CD14-positive monocyte (primary cell): ENCODE measurements around the gene VTI1A. TPM values are rescaled to one million over a fixed set of nuclear protein-coding genes. Genes with fewer than 3 reads are reported as not detected.

Source experiments
- DNase-seq, 3 donors: peaks; one replicate each; pipeline ENCODE4 v3.0.0-alpha.2; 2011 to 2022
- H2AFZ ChIP-seq: 2 replicates; pipeline ENCODE4 v1.6.0; 2012; ENCODE audit warnings: mild to moderate bottlenecking, low read depth, low read length, inconsistent platforms; ENCODE audit not compliant: insufficient read depth, poor library complexity, severe bottlenecking
- H3K27ac ChIP-seq, 2 donors: 1 replicate in 1 of 2; 2 replicates in 1 of 2; pipeline ENCODE4 v1.5.1; 2012 to 2013; ENCODE audit warnings: low read length in 2 of 2, control low read depth in 1 of 2, inconsistent platforms in 1 of 2, low read depth in 1 of 2, mild to moderate bottlenecking in 1 of 2
- H3K27me3 ChIP-seq, 2 donors: one replicate each; pipeline versions ENCODE4 v1.6.0 to v1.6.1; 2011 to 2013; ENCODE audit warnings: low read length in 2 of 2; ENCODE audit not compliant: control insufficient read depth in 2 of 2, insufficient read depth in 2 of 2
- H3K36me3 ChIP-seq, 2 donors: replicated peaks in 1 of 2; 1 replicate in 1 of 2; 2 replicates in 1 of 2; pipeline versions ENCODE4 v1.5.1 to v1.6.1; 2012 to 2013; ENCODE audit warnings: low read length in 2 of 2, control low read depth in 1 of 2, inconsistent platforms in 1 of 2, mild to moderate bottlenecking in 1 of 2; ENCODE audit not compliant: insufficient read depth in 2 of 2, control insufficient read depth in 1 of 2
- H3K4me1 ChIP-seq, 2 donors: 1 replicate in 1 of 2; 2 replicates in 1 of 2; pipeline versions ENCODE4 v1.5.1 to v1.6.1; 2012 to 2013; ENCODE audit warnings: low read length in 2 of 2, control low read depth in 1 of 2, inconsistent platforms in 1 of 2, mild to moderate bottlenecking in 1 of 2, moderate library complexity in 1 of 2; ENCODE audit not compliant: insufficient read depth in 2 of 2, control insufficient read depth in 1 of 2
- H3K4me2 ChIP-seq: replicated peaks from 2 replicates; pipeline ENCODE3; 2012; ENCODE audit warnings: low read length, moderate library complexity, mild to moderate bottlenecking; ENCODE audit not compliant: poor library complexity, severe bottlenecking; ENCODE audit errors: extremely low read depth
- H3K4me3 ChIP-seq, 3 experiments: fragments of 200-600 bp in 1 of 3; sonication (generic) in 1 of 3; replicated peaks in 1 of 3; 1 replicate in 2 of 3; 2 replicates in 1 of 3; pipeline ENCODE4 v1.5.1; 2011 to 2013; ENCODE audit warnings: low read length in 3 of 3, mild to moderate bottlenecking in 3 of 3, control low read depth in 2 of 3, low read depth in 2 of 3, inconsistent platforms in 1 of 3, moderate library complexity in 1 of 3
- H3K79me2 ChIP-seq: 2 replicates; pipeline ENCODE4 v1.6.0; 2012; ENCODE audit warnings: mild to moderate bottlenecking, control low read depth, inconsistent platforms, low read length, moderate library complexity; ENCODE audit not compliant: insufficient read depth
- H3K9ac ChIP-seq: 2 replicates; pipeline ENCODE4 v1.6.0; 2017; ENCODE audit warnings: low read length, mild to moderate bottlenecking; ENCODE audit not compliant: insufficient read depth, poor library complexity, severe bottlenecking
- H3K9me3 ChIP-seq, 2 donors: replicated peaks in 1 of 2; 1 replicate in 1 of 2; 2 replicates in 1 of 2; pipeline versions ENCODE4 v1.5.1 to v1.6.1; 2012 to 2013; ENCODE audit warnings: low read length in 2 of 2, control low read depth in 1 of 2; ENCODE audit not compliant: control insufficient read depth in 1 of 2, insufficient read depth in 1 of 2
- H4K20me1 ChIP-seq: 2 replicates; pipeline ENCODE4 v1.6.0; 2012; ENCODE audit warnings: mild to moderate bottlenecking, low read length, control low read depth, moderate library complexity; ENCODE audit not compliant: insufficient read depth
- H3K27ac Mint-ChIP-seq, 7 donors: one replicate each; pipeline ENCODE4 v1.8.0; 2020; ENCODE audit warnings: mild to moderate bottlenecking in 7 of 7, mixed read lengths in 7 of 7, moderate library complexity in 6 of 7, inconsistent platforms in 2 of 7
- H3K27me3 Mint-ChIP-seq, 3 donors: one replicate each; pipeline ENCODE4 v1.8.0; 2021 to 2022; ENCODE audit warnings: low read depth in 3 of 3, mild to moderate bottlenecking in 3 of 3, mixed read lengths in 3 of 3, moderate library complexity in 3 of 3, inconsistent platforms in 1 of 3
- H3K36me3 Mint-ChIP-seq, 2 donors: one replicate each; pipeline ENCODE4 v1.8.0; 2020; ENCODE audit warnings: mixed read lengths in 2 of 2, inconsistent platforms in 1 of 2, mild to moderate bottlenecking in 1 of 2
- H3K4me1 Mint-ChIP-seq: one replicate; pipeline ENCODE4 v1.8.0; 2020; ENCODE audit warnings: mild to moderate bottlenecking, mixed read lengths
- H3K4me3 Mint-ChIP-seq, 2 donors: one replicate each; pipeline ENCODE4 v1.8.0; 2020; ENCODE audit warnings: mild to moderate bottlenecking in 2 of 2, mixed read lengths in 2 of 2, moderate library complexity in 1 of 2
- H3K9me3 Mint-ChIP-seq, 7 donors: one replicate each; pipeline ENCODE4 v1.8.0; 2020 to 2022; ENCODE audit warnings: mixed read lengths in 7 of 7, mild to moderate bottlenecking in 6 of 7, moderate library complexity in 6 of 7, inconsistent platforms in 2 of 7
- CTCF ChIP-seq: fragments of 200-600 bp; IDR thresholded peaks from one replicate; pipeline ENCODE4 v1.8.0; 2022; ENCODE audit warnings: antibody characterized with exemption, mild to moderate bottlenecking
- WGBS: methylation state at CpG from one replicate; pipeline ENCODE4 v1.1.5; 2013; ENCODE audit warnings: missing lambda C conversion rate; ENCODE audit not compliant: insufficient coverage; 5-methylcytosine and 5-hydroxymethylcytosine counted together
- intact Hi-C, 2 donors: fragments of 100-400 bp; cut with micrococcal nuclease; formaldehyde crosslinking; loops; one replicate each; pipeline versions ENCODE4 v1.15.0 to v1.15.1; 2023
- polyA plus RNA-seq, 3 donors: library from polyadenylated mRNA; depleted of rRNA in 1 of 3; unstranded in 2 of 3; stranded (reverse) in 1 of 3; fragments of 300-500 nt in 2 of 3; fragments of >200 nt in 1 of 3; fragmentation: Illumina TruSeq in 2 of 3; gene quantifications; 1 replicate in 2 of 3; 2 replicates in 1 of 3; pipeline ENCODE4 v1.2.3, GENCODE V29; 2012 to 2021

VTI1A gene
- polyA plus RNA-seq, 3 donors, result 23.6 to 25.4 (median 24.1) TPM

- Histone ChIP-seq H3K27me3 (no peaks in the 10 kb centered on the region), H2AFZ (no peak overlapping the region), H3K27ac (no peak overlapping the region), H4K20me1 (no peaks in the 10 kb centered on the region), H3K9ac (no peak overlapping the region), H3K9me3 (no peaks in the 10 kb centered on the region), H3K4me1 (no peaks in the 10 kb centered on the region), H3K4me2 (no peak overlapping the region), H3K36me3 (peaks cover 0 to 7% of the 10 kb centered on the region in 2 donors), H3K4me3 (no peak overlapping the region), H3K79me2 (no peaks in the 10 kb centered on the region)
- Mint-ChIP-seq H3K4me3 (no peak overlapping the region), H3K27me3 (peaks cover 0 to 3% (median 1%) of the 10 kb centered on the region in 3 donors), H3K4me1 (peaks cover 2% of the 10 kb centered on the region), H3K36me3 (peaks cover 8 to 24% of the 10 kb centered on the region in 2 donors), H3K9me3 (no peaks in the 10 kb centered on the region), H3K27ac (no peak overlapping the region)
- intact Hi-C loops, result no loop called here
- no peak for DNase-seq
- no peak for TF ChIP-seq CTCF
- whole genome bisulfite sequencing, result 100% methylated on average over 4 of the region's 4 CpGs
These were observed 138.1 kb downstream of the VTI1A start for GRCh38 chr10:112585126-112585525.

GRCh38 chr10:112585960-112586359, 138.9 kb downstream of the VTI1A start:
- H3K4me3 ChIP-seq, result no peak overlapping the region
- H3K27ac Mint-ChIP-seq, result no peak overlapping the region
- H3K4me2 ChIP-seq, result no peak overlapping the region
- H3K9ac ChIP-seq, result no peak overlapping the region
- H3K4me1 ChIP-seq, result no peaks in the 10 kb centered on the region
- WGBS, result 80% methylated on average over 1 of the region's 5 CpGs
- no peak overlapping the region for H3K4me3 Mint-ChIP-seq
- H3K27me3 ChIP-seq, result no peaks in the 10 kb centered on the region
- no peak for DNase-seq
- peaks cover 0 to 2% (median 0%) of the 10 kb centered on the region in 7 donors for H3K9me3 Mint-ChIP-seq
- H4K20me1 ChIP-seq, result no peaks in the 10 kb centered on the region
- no peaks in the 10 kb centered on the region for H3K79me2 ChIP-seq
- H3K4me1 Mint-ChIP-seq, result peaks cover 2% of the 10 kb centered on the region
- TF ChIP-seq CTCF, result no peak
- peaks cover 0 to 7% of the 10 kb centered on the region in 2 donors for H3K36me3 ChIP-seq
- intact Hi-C loops, result no loop called here
- H3K36me3 Mint-ChIP-seq, result peaks cover 6 to 20% of the 10 kb centered on the region in 2 donors
- H3K27me3 Mint-ChIP-seq, result peaks cover 0 to 3% (median 0%) of the 10 kb centered on the region in 3 donors
- H3K27ac ChIP-seq, result no peak overlapping the region
- H2AFZ ChIP-seq, result no peak overlapping the region
- H3K9me3 ChIP-seq, result no peaks in the 10 kb centered on the region
